Fibroblast of gingiva (primary cell): ENCODE data around the gene SLC9C2.
"Not testable (repeated sequence)": the region's sequence is repeated elsewhere in the genome, so short reads cannot be mapped to it uniquely, and the experiment has no call there.

Experiments
- DNase-seq: peaks from one replicate; pipeline ENCODE4 v3.0.0-alpha.2; 2011; ENCODE audit warnings: low read depth

The SLC9C2 gene

DNA sequence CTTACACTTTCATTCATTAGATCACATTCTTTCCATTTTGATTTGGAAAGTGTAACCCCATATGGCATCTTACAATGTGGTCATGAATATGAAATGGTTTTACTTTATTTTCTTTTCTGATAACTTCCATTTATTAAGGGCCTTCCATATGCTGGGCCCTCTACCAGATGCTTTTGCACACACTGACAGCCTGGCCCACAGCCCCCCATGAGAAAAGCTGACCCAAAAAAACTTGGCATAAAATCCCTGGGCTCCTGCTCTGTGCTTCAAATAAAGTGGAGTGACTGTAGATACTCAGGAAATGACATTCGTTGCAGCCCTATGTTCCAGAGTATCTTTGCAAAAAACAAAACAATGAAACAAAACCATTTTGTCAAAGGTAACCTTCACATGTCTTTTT lies 76.9 kb downstream of the SLC9C2 start:
- no peak for DNase-seq

DNA sequence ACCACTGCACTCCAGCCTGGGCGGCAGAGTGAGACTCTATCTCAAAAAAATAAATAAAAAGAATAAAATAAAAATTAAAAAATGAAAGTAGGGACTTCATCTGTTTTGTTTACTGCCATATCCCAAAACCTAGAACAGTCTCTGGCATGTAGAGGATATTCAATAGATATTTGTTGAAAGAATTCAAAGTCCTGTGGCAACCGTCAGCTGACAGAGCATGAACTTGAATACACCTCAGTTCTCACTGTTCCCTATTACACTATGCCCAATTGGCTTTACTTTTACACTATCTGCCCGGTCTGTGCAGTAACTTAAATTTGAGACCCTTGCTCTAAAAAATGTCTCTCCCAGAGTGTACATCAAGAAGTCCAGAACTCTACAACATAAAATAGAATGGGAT lies 79.5 kb downstream of the SLC9C2 start:
- no peak for DNase-seq

DNA sequence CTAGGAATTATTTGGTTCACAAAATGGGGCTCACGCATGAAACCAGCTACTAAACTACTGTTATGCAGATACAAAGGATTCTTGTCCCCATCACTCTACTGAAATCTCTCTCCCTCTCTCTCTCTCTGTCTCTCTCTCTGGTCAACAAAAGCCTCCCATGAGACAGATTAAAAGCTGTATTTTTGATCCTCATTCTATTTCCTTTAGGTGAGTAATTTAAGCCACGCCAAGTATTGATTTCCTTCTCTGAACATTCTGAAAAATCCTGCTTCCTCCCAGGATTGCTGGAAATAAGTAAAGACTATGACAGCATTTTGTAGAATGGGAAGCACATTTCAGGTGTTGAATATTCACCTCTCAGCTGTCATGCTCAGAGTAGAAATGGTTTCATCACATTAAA lies 82.1 kb downstream of the SLC9C2 start:
- DNase-seq, result no peak

DNA sequence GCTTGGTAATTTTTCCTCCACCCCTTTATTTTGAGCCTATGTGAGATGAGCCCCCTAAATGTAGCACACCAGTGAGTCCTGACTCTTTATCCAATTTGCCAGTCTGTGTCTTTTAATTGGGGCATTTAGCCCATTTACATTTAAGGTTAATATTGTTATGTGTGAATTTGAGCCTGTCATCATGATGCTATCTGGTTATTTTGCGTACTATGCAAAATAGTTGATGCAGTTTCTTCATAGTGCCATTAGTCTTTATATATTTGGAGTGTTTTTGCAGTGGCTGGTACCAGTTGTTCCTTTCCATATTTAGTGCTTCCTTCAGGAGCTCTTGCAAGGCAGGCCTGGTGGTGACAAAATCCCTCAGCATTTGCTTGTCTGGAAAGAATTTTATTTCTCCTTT lies 88.4 kb downstream of the SLC9C2 start:
- not testable (repeated sequence) for DNase-seq

DNA sequence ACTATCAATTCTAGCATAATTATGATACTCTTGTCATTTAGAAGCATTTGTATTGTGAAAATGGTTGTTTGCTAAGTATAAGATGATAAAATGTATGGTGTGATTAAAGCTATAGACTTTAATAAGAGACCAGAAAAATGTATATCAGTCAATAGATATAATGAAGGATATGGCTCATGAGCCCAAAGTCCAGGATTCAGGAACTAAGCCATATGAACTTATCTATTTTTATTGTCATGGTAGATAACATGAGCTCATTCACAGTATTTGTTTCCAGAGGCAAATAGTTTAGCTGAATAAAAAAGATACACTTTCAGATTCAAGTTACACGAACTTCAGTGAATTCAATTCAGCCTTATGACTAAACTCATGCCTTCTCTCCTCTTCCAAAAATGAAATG lies 93.1 kb downstream of the SLC9C2 start:
- DNase-seq, result no peak

DNA sequence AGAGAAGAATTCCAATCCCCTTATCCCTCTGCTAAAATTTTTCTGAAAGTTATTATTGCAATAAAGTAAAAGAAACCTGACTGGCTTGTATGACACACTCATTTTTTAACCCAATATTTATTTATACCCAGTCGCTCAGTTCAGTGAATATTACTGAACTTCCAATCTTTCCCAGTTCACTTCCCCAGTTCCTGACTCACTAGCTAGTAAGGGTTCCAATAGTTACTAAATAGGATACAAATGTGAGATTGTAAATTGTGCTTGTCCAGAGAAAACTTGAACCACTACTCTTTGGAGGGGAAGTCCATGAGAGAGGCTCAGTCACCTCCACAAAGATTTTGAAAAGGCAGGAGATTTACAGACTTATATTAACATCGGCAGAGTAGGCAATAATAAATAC lies 94.3 kb downstream of the SLC9C2 start:
- no peak for DNase-seq

DNA sequence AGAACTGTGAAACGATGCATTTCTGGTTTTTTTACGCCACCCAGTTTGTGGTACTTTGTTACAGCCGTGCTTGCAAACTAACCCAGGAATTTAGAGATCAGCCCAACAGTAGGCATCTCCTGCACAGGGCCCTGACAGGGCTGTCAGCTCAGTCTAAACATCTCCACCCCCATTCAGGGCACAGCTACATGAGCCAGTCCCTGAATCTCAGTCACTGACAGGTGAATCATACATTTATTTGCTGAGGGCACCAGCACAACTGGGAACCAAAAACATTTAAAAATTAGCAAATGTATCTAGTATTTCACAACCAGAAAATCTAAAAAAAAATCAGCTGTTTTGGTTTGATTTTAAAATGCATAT lies 95.0 kb downstream of the SLC9C2 start:
- no peak for DNase-seq

DNA sequence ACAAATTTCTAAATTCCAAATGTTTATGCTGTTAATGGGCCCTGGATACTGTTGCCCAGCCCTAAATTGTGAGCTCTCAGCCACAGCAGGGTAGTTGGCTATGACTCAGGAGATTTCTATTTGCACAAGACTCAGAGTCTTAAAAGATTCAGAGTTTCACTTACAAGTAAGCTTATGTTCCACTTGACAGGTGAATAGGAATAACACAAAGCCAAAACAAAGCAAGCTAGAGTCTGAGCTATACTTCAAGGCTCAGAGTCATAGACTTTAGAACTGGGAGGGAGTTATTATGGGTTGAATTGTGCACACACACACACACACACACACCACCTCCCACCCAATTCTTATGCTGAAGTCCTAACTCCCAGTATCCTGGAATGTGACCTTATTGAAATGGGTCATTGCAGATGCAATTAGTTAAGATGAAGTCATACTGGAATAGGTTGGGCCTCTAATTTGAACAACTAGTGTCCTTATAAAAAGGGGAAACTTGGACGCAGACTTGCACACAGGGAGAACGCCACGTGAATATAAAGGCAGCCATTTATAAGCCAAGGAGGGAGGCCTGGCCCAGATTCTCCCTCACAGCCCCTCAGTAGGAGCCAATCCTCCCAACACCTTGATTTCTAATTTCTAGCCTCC lies 95.5 kb downstream of the SLC9C2 start:
- DNase-seq, result peak; percentile 69

DNA sequence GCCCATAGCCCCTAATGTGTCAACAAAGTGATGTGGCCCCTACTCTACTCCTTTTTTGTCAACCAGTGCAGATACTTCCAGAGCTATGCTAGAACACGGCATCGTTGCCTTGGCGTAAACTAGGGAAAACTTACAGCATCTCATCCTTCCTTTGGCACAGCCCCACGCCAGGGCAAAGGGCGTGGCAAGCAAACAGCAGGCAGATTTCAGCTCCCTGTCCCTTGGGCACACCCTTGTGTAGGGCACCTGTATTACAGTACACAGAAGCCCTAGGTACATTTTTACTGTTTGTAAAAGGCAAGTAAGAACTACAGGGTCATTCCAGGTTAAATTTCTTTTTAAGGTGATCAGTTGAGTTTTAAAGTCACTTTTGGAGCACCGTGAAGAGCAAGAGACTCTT lies 96.4 kb downstream of the SLC9C2 start:
- DNase-seq, result no peak

DNA sequence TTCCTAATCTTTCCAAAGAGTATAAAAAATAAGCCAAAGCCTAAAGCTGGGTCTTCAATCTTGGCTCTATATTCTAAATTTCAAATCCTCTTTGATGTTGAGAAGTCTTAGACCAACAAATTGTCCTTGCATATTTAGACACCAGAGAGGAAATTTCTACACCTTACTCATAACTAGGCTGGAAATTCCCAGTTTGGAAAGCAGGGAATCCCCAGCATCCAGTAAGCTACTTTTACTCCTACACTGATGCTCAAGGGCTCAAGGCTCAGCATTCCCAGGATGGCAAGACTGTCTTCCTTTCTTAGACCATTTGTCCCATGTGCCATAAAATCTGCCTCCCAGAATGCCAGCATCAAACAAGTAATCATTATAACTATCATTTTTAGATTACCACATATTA lies 97.5 kb downstream of the SLC9C2 start:
- DNase-seq, result no peak

DNA sequence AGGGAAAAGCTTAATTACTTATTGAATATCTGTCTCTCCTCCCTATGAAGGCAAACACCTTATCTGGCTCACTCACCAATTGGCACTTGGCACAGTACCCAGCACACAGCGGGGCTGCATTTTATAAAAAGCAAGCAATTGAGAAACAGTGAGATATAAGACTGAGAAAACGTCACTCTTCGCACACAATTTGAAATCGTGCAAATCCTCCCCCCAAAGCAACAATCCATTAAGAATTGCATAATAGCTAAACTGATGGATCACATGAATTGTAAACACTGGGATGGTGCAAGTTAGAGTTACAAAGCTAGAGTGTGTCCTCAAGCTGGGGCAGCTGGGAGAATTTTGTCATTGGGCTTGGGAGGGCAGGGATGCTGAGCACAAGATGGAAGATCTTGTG lies 98.6 kb downstream of the SLC9C2 start:
- DNase-seq, result peak; percentile 15

DNA sequence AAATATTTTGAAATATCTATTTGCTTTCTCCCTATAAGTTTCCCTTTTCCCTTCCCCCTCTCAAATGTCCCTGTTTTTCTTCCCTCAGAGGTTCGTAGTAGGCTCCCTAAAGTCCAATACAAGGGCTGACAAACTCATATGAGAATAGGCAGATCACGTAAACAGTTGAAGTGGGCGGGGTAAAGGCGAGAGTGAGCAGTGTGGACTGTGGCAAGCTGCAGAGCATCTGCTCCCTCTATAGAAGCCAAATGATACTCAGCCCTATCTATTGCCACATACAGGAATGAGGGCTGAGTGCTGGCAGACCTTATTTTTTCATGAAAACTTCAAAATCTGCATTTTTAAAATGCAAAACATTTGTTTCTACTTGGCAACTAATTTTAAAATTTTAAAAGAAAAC lies 99.5 kb downstream of the SLC9C2 start:
- DNase-seq, result peak; percentile 74

DNA sequence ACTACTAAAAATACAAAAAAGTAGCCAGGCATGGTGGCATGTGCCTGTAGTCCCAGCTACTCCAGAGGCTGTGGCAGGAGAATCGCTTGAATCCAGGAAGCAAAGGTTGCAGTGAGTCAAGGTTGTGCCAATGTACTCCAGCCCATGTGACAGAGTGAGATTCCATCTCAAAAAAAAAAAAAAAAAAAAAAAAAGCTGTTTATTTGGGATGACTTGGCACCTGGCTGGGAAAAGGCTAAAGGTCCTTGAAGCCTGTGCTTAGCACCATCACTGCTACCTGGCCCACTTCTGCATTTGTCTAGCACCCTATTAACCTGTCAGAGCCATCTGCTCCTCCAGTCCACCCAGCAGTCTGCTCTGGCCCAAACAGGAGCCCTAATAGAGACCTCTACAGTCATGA lies 100.8 kb downstream of the SLC9C2 start:
- no peak for DNase-seq

DNA sequence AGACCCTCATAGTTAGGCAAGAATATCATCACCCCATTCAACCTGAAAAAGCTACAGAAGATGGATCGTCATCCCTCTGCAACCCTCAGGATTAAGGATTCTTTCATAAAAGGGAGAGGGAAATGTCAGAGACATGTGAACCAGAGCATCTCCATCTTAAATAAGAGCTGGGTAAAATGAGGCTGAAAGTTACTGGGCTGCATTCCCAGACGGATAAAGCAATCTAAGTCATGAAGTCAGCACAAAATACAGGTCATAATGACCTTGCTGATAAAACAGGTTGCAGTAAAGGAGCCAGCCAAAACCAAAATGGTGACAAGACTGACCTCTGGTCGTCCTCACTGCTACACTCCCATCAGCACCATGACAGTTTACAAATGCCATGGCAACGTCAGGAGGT lies 103.1 kb downstream of the SLC9C2 start:
- DNase-seq, result no peak

DNA sequence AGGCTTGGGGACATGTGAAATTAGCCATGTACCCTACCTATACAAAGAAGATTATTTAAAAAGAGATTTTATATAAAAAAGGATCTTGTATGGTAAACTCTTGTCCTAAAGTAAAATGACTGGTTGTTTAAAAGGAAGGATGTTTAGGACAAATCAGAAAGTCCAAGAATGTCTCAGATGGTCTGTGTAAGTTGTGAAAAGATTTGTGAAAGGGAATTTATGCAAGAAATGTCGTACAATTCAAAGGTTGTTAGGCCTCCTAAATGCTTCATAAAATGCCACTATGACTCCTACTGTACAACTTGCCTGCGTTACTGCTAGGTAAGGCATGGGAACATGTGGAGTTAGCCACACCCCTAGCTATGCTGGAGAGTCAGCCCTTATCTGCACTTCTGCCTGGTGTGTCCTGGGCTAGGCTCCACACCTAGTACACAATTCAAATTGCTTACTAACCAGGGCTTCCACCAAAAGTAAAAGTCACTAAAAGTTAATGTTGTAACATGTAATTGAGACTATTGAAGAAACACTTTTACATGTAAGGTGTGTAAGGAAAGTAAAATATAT lies 106.0 kb downstream of the SLC9C2 start:
- DNase-seq, result no peak

DNA sequence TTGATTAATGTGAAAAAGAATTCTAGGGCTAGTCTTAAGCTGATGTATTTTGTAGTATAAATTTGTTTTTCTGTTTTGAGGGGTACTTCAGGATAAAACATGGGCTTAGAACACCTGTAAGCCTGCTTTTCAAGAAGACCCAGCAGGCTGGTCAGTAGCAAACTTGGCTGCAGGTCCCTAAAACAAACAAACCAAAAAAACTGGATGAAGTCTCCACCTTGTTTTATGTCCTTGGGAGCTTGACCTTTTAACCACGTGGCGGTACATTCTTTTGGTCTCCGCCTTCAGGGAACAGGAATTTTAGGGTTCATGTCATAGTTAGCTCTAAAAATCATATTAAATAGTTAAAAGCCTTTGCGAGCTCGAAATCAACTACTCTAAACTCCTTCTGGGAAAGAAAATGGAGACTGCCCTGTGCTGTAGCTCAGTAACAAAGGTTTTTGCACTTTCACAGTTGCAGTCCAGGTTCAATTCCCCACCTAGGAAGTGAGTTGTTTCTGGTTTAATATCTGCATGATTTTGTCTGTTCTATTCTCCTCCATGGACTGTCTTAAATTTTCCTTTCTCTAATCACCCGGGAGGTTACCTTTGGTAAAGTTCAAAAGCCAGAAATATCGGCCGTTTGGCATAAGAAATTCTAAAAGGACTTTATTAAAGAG lies 107.1 kb downstream of the SLC9C2 start:
- no peak for DNase-seq

DNA sequence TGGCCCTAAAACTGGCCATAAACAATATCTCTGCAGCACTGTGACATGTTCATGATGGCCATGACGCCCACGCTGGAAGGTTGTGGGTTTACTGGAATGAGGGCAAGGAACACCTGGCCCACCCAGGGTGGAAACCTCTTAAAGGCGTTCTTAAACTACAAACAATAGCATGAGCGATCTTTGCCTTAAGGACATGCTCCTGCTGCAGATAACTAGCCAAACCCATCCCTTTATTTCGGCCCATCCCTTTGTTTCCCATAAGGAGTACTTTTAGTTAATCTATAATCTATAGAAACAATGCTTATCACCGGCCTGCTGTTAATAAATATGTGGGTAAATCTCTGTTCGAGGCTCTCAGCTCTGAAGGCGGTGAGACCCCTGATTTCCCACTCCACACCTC lies 109.7 kb downstream of the SLC9C2 start:
- not testable (repeated sequence) for DNase-seq

DNA sequence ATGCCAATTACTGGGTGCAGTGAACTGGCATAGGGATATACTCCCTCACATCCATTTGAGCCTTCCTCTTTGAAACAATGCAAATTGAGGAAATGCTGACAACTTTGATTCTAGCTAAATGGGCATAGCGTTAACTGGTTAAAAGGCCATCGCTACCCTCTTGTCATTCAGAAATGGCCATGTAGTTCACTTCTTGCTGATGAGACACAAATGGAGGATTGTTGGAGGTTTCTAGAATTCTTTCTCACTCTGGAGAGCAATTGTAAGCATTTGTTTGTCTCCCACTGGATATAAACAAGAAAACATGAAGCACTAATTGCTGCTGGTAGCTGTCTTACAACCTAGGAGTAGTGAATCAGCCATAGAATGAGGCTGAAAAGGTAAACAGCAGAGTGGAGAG lies 111.4 kb downstream of the SLC9C2 start:
- no peak for DNase-seq

DNA sequence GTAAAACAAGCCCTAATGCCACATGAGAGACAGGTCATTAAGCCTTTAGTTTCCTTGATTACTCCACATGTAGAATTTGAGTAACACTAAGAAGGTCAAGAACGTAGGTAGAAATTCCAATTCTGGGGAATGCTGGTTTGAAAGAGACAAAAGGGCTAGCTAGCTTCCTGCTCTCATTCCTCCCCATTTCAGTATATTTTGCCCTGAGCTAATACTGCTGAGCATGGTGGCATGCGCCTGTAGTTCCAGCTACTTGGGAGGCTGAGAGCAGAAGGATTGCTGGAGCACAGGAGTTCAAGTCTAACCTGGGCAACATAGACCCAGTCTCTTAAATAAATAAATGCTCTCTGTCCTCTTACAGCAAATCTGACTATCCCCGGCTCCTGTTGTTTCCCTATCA lies 112.9 kb downstream of the SLC9C2 start:
- DNase-seq, result no peak

DNA sequence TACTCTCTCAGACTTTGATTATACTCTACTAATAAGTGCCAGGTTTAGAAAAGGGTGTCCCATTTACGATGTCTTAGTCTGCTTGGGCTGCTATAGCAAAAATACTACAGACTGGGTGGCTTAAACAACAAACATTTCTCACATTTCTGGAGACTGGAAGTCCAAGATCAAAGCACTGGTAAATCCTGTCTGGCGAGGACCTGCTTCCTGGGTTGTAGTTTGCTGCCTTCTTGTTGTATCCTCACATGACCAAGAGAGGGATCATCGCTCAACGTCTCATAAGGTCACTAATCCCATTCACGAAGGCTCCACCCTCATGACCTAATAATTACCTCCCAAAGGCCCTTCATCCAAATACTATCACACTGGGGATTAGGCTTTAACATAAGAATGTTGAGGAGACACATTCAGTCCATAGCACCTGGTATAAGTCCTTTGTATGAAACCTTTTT lies 113.7 kb downstream of the SLC9C2 start:
- no peak for DNase-seq

DNA sequence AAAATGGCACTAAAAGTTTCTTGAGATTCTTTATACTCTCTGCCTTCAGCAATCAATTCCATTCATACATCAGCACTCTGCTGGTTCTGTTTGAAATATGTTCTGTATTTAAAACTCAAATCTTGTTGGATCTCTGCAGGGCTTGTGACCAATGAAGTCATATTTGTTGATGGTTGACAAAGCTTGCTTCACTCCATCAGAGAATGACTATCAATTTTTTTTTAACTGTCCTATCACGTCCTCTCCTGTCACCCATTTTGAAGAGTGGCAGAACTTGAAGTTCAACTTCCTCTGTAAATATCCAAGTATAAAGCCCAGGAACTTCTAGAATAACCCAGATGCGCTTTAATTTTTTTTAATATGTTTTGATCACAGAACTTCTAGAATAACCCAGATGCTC lies 114.9 kb downstream of the SLC9C2 start:
- DNase-seq, result no peak

DNA sequence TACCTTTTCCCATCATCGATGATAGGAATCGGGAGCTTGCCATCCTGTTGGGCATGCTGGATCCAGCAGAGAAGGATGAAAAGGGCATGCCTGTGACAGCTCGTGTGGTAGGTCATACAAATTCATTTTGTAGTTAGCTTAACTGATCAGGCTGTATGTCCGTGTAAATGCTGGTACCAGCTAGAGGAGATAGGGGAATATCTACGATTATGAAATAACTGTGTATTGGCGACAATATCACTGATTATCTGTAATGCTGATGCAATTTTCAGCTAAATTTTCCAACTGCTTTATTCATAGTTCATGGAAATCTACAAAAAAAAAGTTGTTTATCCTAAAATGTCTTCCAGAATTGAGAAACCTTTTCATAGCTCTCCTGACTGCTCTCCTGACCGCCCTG lies 117.5 kb downstream of the SLC9C2 start:
- no peak for DNase-seq

DNA sequence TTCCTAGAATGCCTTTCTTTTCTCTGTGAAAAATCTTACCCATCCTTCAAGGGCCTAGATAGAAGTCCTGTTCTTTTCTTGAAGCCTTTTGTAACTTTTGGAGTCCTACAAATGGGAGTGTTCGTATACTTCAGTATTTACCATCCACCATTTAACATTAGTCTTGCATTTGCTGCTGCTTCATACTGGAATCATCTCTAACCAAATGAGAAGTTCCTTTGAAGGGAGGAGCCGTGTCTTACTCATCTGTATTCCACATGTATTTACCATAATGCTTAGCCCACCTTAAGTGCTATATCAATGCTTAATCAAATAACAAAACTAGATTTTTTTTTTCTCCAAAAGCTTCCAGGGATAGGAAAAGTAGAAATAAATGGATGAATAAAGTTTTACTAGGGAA lies 118.6 kb downstream of the SLC9C2 start:
- DNase-seq, result no peak

DNA sequence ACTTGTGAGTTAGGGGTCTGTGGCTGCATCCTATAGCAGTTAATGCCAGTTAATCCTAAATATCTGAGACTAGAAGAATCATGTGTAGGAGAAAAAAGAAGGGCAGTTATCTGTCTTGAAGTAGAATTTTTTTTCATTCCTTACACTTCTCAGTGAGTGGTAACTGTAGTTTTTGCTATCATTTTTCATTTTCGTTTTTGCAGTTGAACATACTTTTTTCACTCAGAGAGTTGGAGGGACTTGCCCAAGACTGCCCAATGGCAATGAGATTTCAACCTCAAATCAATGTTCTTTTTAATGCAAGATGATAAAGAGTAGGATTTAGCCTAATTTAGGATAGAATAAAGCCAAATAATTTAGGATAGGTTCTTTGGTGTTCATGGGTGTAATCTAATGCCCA lies 120.2 kb downstream of the SLC9C2 start:
- no peak for DNase-seq
